Mesothelial cell of epicardium (in vitro differentiated cells): ENCODE data around the gene MAD1L1. TPM values are rescaled to one million over a fixed set of nuclear protein-coding genes. Genes with fewer than 3 reads are reported as not detected.

Experiments
- DNase-seq, 2 experiments: peaks; one replicate each; pipeline ENCODE4 v3.0.0; 2021; ENCODE audit warnings: low spot score in 2 of 2; ENCODE audit not compliant: unreplicated experiment in 2 of 2
- H3K27ac Mint-ChIP-seq: 2 replicates; pipeline ENCODE4 v1.8.0; 2021; ENCODE audit warnings: mixed read lengths
- H3K27me3 Mint-ChIP-seq: 2 replicates; pipeline ENCODE4 v1.8.0; 2021; ENCODE audit warnings: low read depth, mixed read lengths
- H3K36me3 Mint-ChIP-seq: 2 replicates; pipeline ENCODE4 v1.8.0; 2021; ENCODE audit warnings: mixed read lengths
- H3K4me1 Mint-ChIP-seq: 2 replicates; pipeline ENCODE4 v1.8.0; 2021; ENCODE audit warnings: mixed read lengths
- H3K4me3 Mint-ChIP-seq: 2 replicates; pipeline ENCODE4 v1.8.0; 2021; ENCODE audit warnings: mild to moderate bottlenecking, moderate library complexity, mixed read lengths
- H3K9me3 Mint-ChIP-seq: 2 replicates; pipeline ENCODE4 v1.8.0; 2021; ENCODE audit warnings: mixed read lengths
- total RNA-seq: library from RNA; stranded (reverse); gene quantifications from 3 replicates; pipeline ENCODE4 v1.2.1, GENCODE V29; 2021
- TF ChIP-seq, protein P1 (sequence below): fragments of 200-600 bp; sonication (generic); IDR thresholded peaks from one replicate; pipeline ENCODE4 v1.5.0; 2021; ENCODE audit warnings: antibody characterized with exemption; ENCODE audit not compliant: unreplicated experiment

MAD1L1 gene
- total RNA-seq, 1 donor from 2014 or later = 45.0 TPM

DNA sequence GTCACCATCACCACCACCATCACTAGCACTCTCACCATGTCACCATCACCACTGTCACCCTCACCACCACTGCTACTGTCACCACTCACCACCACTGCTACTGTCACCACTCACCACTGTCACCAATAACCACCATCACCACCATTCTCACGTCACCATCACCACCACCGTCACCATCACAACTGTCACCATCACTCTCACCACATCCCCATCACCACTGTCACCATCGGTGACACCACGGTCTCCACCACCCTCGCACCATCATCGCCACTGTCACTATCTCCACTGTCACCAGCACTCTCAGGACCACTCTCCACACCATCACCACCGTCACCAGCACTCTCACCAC is 130.4 kb downstream of the MAD1L1 start:
- no peak overlapping the region for H3K4me3 Mint-ChIP-seq
- no peak for DNase-seq
- peaks cover 67% of the 10 kb centered on the region for H3K4me1 Mint-ChIP-seq
- H3K9me3 Mint-ChIP-seq = no peaks in the 10 kb centered on the region
- no peaks in the 10 kb centered on the region for H3K36me3 Mint-ChIP-seq
- no peaks in the 10 kb centered on the region for H3K27me3 Mint-ChIP-seq
- H3K27ac Mint-ChIP-seq = peak overlapping the region; percentile 5
- TF ChIP-seq, protein P1, sequence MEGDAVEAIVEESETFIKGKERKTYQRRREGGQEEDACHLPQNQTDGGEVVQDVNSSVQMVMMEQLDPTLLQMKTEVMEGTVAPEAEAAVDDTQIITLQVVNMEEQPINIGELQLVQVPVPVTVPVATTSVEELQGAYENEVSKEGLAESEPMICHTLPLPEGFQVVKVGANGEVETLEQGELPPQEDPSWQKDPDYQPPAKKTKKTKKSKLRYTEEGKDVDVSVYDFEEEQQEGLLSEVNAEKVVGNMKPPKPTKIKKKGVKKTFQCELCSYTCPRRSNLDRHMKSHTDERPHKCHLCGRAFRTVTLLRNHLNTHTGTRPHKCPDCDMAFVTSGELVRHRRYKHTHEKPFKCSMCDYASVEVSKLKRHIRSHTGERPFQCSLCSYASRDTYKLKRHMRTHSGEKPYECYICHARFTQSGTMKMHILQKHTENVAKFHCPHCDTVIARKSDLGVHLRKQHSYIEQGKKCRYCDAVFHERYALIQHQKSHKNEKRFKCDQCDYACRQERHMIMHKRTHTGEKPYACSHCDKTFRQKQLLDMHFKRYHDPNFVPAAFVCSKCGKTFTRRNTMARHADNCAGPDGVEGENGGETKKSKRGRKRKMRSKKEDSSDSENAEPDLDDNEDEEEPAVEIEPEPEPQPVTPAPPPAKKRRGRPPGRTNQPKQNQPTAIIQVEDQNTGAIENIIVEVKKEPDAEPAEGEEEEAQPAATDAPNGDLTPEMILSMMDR = no peak

DNA sequence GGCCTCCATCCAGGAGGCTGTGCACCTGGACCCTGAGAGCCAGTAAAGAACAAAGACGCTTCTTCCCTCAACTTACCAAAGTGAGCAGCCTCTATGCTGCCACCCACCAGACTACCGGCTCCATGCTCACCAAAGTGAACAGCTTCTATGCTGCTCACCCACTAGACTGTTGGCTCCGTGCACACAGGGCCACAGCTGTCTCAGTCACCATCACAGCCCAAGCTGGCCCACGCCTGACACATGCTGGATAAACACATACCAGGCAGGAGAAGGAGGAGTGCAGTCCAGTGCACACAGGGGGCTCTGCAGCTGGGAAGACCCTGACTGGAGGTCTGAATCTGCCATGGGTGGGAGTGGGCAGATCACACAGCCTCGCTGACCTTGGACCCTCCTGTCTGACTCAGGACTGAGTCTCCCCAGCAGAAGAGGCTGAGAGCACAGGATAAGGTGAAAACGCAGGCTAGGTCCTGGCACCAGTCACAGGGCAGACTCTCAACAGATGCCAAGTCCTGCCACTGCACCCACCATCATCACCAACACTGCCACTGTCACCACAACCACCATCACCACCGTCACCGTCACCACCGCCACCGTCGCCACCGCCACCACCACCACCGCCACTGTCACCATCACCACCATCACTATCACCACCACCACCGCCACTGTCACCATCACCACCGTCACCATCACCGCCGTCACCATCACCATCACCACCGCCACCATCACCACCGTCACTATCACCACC is 130.9 kb downstream of the MAD1L1 start:
- TF ChIP-seq, protein P1 = no peak
- H3K4me3 Mint-ChIP-seq = no peak overlapping the region
- peaks cover 67% of the 10 kb centered on the region for H3K4me1 Mint-ChIP-seq
- H3K9me3 Mint-ChIP-seq = no peaks in the 10 kb centered on the region
- DNase-seq = no peak
- H3K27ac Mint-ChIP-seq = no peak overlapping the region
- H3K36me3 Mint-ChIP-seq = no peaks in the 10 kb centered on the region
- no peaks in the 10 kb centered on the region for H3K27me3 Mint-ChIP-seq

DNA sequence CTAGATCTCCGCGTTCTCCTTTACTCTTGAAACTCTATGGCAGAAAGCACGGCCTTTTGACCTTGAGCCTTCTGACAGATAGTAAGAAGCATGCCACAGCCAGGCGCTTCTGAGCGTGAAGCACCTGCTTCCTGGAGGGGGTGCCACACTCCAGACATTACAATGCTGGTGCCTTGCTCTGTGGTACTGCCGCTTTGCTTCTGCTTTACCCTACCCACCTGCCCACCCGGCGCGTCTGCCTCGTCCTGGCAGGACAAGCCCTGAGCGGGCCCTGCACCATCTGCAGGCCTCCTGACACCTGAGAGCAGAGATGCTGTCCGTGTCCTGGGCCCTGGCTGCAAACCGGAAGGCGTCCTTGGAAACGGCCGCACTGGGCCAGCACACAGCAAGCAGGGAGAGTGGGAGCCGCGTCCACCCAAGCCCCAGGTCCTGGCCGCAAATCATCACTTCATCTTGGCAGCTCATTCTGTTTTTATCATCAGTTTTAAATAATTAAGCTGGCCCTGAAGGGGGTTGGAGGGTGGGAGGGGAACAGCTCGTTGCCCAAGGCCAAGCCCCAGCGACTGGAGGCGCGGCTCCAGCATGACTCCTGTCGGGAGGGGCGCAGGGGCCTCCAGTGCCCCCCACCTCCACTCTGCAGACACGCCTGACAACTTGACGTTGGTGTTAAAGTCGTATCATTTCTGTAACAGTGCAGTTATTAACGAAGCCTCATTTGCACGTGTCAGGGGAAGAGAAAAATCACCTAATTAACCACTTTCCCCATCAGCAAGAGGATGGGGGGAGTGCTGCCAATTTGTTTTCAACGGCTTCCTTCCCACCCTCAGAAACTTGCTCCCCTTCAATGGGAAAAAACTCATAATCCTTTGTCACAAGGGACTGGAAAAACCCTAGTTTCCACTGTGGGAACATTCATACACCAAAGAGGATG is 132.2 kb downstream of the MAD1L1 start:
- Mint-ChIP-seq H3K36me3 (no peaks in the 10 kb centered on the region), H3K4me3 (no peak overlapping the region), H3K9me3 (no peaks in the 10 kb centered on the region), H3K27ac (peak overlapping the region; percentile 26), H3K27me3 (no peaks in the 10 kb centered on the region), H3K4me1 (peaks cover 63% of the 10 kb centered on the region)
- TF ChIP-seq, protein P1 = no peak
- DNase-seq = no peak

DNA sequence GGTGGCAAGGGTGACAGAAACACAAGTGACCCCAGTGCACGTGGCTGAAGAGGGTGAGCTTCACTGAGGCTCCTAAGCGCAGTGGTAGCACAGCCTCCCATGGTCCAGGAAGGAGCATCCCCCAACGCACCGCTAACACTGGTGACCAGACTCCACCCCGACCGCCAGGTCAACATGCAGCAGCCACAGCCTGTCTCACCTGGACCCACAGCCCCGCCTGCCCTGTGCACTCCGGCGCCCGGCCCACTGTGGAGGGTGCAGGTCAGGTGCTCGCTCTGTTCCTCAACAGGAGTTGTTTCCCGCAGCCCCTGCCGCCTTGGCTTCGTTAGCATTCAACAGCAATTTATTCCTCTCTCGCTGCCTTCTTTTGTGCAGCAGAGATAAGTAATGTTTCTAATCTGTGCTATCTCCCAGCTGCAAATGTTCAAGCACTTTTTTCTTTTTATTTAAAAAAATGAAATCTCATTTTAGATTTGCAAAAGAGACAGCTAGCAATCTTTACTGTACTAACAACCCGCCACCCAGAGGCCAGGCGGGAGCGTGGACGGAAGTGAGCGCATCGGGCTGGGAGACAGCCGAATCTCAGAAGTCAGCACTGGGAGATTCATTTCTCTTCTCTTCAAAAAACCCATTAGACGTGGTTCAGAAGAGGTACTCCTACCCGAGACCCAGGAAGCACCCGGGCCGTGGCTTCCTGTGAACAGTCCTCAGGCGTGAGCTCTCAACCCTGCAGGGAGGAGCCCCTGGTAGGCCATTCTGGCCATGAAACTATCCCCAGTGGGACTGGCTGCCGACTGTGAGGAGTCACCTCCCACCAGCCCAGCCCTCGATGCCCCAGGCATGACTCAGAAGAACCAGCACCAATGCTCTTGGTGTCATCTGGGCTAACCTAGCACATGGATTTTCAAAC is 133.4 kb downstream of the MAD1L1 start:
- no peak for DNase-seq
- no peaks in the 10 kb centered on the region for H3K9me3 Mint-ChIP-seq
- peaks cover 52% of the 10 kb centered on the region for H3K4me1 Mint-ChIP-seq
- no peak overlapping the region for H3K4me3 Mint-ChIP-seq
- peak overlapping the region; percentile 39 for H3K27ac Mint-ChIP-seq
- TF ChIP-seq, protein P1 = no peak
- H3K27me3 Mint-ChIP-seq = no peaks in the 10 kb centered on the region
- peaks cover 2% of the 10 kb centered on the region for H3K36me3 Mint-ChIP-seq

DNA sequence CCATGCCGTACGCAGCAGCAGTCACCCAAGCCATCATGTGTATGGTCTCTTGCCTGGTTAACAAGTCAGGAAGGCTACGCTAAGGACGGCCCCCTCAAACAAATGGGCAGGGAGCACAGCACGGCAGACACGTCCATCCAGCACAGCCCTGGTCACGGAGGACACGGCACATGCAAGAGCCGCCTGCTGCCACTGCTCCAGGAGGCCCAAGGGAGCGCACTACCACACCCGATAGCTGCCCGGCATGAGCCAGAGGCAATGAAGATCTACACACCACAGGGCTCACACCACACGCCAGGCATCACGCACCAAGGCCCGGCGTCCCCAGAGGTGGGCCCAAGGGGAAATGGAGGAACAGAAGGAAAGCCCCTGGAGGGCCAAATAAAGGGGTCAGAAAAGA is 134.2 kb downstream of the MAD1L1 start:
- Mint-ChIP-seq H3K4me1 (peaks cover 46% of the 10 kb centered on the region), H3K9me3 (no peaks in the 10 kb centered on the region), H3K4me3 (no peak overlapping the region), H3K27ac (no peak overlapping the region), H3K27me3 (no peaks in the 10 kb centered on the region), H3K36me3 (peaks cover 6% of the 10 kb centered on the region)
- TF ChIP-seq, protein P1 = no peak
- no peak for DNase-seq
